ENCODE data around the gene COL27A1.

- TF ChIP-seq CTCF (conservative IDR thresholded peaks at IDR 0.05; ENCODE audit: low read length) (no peak), EZH2phosphoT487 (IDR thresholded peaks at IDR 0.05; ENCODE audit: borderline replicate concordance, low read depth, low read length) (no peak)
Measured at GRCh38 chr9:114286146-114286679, 130.9 kb downstream of the COL27A1 start.
